IPS-NIHi11 (cell line): ENCODE measurements around the gene CCNA2.
A peak's percentile ranks its signal among the peaks of the same experiment; 100 is the strongest.

Source experiments
- DNase-seq: peaks from one replicate; pipeline ENCODE4 v3.0.0; 2012; ENCODE audit warnings: mixed read lengths, low spot score

The CCNA2 gene

GRCh38 chr4:121823505-121824170 is at the start of gene CCNA2:
Gene CCNA2, minus strand, starts transcription at chr4:121823883. Its CDS starts 255 bp downstream, at chr4:121823628.
- DNase-seq: peak; percentile 93

DNA sequence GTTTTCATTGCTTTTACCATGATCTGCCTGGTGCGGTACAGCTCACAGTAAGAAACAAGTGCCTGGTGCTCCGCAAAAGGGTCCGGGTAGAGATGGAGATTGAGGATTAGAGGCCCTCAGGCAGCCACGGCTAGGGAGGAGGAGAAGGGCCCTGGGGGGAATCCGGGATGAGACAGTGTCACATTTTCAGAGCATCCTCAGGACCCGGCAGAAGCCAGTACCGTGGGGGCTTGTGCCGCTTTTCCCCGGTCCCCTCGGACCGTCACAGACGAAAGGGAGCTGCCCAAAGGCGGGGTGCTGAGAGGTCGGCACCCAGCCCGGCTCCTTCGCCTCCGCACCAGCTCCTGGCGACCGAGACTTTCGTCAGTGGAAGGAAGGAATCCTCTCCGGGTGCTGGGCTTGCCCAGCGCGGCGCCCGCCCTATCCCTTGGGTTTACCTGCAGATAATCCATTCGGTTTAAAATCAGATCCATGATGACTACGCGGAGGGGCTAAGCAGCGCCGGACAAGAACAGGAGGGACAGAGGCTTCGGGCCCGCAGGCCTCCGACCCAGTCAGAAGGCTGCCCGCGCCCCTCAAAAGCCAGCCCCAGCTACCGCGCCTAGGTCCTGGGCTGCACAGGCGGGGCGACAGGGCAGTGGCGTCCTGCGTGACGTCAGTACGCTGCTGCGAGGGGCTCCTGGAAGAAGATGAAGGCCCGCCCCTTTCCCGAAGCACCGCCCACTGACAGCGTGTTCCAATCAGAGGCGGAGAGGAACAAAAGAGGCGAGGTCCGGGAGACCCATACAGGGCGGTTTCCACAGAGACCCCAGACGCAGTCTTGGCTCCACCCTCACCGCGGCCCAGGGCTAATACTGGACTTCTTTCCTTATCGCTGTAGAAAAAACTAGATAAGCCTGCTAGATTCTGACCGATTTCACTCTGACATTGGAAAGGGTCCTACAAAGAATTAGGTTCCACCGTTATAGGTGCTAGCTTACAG is 46.4 kb upstream of the CCNA2 start, which contains the start of gene BBS7:
BBS7 (minus strand) TSS at position 634 of the 982 bp plus-strand sequence; CDS start at position 473, 161 bp downstream.
- peak; percentile 98 for DNase-seq

DNA sequence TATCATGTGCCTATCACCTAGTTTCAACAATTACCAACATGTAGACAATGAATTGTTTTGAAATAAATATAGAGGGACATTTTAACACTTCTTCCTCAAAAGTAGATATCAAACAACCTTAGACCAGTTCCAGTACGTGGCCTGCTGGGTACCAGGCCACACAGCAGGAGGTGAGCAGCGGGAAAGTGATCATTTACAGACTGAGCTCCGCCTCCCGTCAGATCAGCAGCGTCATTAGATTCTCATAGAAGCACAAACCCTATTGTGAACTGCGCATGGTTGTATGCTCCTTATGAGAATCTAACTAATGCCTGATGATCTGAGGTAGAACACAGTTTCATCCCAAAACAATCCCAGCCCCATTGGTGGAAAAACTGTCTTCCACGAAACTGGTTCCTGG is 40.1 kb upstream of the CCNA2 start:
- DNase-seq: no peak

DNA sequence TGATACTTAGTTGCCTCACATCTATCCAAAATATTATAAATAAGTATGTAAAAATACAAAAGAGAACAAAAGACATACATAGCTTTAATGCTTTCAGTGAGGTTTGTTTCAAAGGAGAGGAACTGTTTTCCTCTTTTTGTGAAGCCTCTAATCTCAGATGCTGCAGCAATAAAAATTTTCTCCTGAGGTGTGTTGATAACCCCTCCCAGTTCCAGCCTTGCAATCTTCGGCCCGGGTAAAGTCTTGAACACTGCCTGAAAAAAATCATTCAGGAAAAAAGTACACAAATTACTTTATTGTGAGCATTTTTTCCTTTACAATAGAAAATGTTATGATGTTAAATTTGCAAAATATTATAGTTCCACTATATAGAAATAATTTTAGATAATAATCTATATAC is 37.7 kb upstream of the CCNA2 start:
- no peak for DNase-seq

DNA sequence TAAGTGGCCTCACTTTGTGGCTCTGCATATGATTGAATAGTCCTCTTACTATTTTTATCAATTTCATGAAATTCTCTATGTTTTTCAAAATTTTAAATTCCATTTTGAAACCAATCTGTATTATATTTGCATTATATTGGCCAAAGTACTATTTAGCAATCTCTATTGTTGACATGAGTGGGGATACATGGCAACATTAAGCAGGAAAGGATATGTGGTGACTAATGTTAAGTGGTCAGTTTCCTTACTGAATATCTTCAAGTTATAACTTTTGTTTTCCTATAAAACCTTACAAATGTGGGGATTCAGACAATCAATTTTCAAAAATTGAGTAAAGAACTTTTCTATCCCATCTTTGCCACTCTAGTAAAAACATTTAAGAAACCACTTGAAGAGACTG is 36.4 kb upstream of the CCNA2 start:
- no peak for DNase-seq

DNA sequence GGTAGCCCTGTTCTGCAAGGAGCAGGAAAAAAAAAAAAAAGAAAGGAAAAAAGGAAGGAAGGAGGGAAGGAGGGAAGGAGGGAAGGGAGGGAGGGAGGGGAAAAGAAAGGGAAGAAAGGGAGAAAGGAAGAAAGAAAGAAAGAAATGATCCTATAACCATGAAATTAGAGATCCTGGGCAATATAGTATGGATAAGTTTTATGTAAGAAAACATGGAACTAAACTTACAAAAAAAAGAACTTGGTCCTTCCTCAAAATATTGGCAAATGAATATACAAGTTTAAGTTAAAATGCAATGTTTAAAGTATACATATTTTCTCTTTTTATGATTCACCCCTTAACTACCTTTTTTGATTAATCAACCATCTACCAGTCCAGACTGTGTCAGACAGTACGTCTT is 27.7 kb upstream of the CCNA2 start:
- no peak for DNase-seq

- no peak for DNase-seq
Observed at GRCh38 chr4:121846662-121847061, 23.0 kb upstream of the CCNA2 start.

DNA sequence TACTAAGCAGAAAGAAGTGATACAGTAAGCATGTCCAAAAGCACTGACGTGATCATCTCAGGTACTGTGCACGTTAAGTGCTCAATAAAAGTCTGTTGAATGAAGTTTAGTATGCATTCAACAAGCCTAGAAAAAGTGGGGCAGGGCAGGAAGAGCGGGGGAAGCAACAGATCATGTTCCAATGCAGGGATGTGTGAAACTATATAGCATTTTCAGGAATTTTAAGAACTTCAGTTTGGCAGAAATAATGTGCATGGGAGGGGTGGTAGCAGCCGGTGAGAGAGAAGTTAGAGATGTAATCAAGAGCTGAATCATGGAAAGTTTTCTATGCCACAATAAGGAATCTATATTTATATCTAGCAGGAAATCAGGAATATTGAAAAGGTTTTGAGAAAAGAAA is 19.2 kb upstream of the CCNA2 start:
- DNase-seq: no peak

- DNase-seq: no peak
Observed at GRCh38 chr4:121838136-121838535, 14.5 kb upstream of the CCNA2 start.

- DNase-seq: no peak
Observed at GRCh38 chr4:121829511-121829910, 5.8 kb upstream of the CCNA2 start.

DNA sequence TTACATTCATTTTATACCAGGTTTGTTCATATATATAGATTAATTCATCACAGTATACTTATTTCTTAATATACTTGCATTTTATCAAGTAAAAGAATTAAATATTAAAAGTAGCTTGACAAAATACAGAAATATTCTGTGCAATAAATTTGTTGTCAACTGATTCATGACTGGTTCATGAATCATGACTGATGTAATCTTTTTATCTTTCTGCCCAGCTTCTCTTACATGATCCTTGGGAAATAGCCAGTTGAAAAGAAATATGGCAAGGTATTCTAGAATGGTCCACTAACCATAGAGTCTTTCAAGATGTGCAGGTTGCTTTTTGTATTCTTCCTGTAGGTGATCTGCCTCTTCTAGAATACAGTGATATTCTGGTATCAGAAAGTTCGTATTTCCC is 4.2 kb upstream of the CCNA2 start:
- DNase-seq: no peak

DNA sequence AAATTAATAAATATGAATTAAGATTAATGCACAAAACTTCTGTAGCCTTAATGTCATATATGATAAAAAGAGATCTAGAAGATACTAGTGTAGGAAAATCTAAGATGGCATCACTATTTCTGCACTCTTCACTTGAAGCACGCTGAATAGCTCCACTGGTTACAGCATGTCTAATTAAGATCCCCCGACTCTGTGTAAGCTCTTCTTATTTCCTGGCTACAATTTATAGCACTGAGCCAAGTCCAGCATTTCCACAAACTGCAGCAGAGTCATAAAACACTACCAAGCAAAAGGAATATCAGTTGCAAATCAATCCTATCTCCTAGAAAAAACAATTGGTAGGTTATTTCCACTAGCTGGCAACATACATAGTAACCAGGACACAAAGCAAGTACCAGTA is 1.3 kb upstream of the CCNA2 start:
- no peak for DNase-seq

DNA sequence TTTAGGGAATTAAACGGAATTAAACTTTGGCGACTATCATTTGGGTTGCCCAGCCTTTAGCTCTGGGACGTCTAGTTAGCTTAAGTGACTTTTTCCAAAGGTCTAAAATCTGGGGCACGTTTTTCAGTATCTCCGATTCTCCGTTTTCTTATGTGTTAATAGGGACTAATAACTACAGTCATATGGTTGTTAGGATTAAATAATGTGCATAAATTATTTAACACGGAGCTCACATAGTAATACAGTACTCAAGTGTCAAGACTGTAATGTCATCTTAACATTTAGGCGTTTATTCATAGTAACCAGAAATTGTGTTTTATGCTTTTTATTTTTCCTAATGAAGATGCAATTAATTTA is 466 bp upstream of the CCNA2 start:
- DNase-seq: no peak

- DNase-seq: peak; percentile 35
Observed at GRCh38 chr4:121822796-121823504, 733 bp downstream of the CCNA2 start.

DNA sequence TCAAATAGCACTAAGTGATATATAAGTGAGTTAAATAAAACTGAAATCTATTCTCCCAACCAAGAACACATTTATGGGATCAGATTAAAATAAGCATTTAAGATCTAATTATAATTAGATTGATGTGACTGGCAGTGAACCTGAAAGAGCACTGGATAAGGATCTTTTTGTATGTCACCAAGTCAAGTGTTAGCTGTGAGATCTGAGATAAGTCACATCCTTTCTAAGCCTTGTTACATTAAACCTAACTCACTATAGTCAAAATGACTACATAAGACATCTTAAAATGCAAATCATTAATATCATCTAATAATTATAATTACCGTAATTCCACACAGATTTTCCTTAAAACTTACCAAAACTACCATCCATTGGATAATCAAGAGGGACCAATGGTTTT is 1.6 kb downstream of the CCNA2 start:
- DNase-seq: no peak

DNA sequence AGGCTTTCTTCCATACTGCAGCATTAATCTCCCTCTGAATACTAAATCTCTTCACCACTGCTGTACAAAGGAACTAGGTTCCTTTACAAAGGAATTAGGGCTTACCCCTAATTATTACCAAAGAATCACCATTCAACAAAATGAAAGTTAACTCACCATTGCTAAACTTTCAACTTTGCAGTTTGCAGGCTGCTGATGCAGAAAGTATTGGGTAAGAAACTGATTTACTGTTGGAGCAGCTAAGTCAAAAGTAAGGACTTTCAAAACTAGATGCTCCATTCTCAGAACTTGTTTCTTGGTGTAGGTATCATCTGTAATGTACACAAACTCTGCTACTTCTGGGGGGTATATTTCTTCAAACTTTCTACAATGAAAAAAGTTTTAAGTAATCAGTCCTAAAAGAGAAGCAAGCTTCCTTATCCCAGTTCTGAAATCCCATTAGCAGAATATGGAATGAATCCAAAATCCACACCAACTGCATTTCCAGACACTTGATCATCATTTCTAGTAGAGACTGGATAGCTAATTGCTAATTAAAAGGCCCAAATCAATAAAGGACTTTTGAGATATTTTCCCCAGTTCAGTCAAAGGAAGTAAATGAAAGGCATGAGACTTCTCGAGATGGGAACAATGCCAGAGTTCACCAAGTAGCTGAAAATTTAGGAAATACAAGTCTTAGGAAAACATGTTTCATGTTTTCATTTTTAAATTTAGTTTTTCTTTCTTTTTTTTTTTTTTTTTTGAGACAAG is 4.3 kb downstream of the CCNA2 start:
- DNase-seq: no peak

- DNase-seq: no peak
Observed at GRCh38 chr4:121818215-121818614, 5.5 kb downstream of the CCNA2 start.

- no peak for DNase-seq
Observed at GRCh38 chr4:121817701-121818100, 6.0 kb downstream of the CCNA2 start.

DNA sequence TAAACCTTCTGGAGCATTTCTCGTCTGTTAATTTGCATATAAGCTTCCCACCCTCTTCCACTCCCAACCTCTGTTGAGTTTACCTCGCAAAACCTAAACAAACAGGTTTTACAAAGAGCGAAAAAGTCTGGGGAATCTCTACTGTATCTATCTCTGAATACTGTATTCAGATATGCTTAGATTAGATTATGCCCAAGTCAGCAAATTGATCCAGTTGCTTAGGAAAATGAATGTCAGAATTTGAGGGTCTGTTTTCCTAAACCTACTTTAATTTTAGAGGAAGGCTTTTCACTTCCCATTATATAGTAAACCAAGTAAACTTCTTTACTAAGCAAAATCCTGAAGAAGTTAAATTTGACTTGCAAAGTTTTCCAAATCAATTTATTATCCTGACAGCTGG is 6.7 kb downstream of the CCNA2 start:
- no peak for DNase-seq

DNA sequence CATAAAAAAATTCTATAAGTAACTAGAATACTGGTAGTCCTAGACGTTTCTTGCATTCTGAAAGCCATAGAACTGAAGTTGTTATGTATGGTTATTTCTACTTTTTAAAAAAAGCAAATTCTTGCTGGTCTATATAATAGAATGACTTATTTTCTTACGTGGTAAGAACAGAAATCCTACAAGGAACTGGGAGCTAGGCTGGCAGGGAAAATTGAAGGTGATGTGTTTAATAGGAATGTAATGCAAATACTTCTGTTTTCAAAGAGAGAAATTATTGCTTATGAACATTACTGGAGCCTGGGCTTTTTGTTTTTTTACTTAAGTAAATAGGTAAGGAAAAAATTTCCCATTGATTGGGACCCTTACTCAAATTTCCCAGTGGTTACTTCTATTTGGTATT is 8.9 kb downstream of the CCNA2 start:
- DNase-seq: no peak

DNA sequence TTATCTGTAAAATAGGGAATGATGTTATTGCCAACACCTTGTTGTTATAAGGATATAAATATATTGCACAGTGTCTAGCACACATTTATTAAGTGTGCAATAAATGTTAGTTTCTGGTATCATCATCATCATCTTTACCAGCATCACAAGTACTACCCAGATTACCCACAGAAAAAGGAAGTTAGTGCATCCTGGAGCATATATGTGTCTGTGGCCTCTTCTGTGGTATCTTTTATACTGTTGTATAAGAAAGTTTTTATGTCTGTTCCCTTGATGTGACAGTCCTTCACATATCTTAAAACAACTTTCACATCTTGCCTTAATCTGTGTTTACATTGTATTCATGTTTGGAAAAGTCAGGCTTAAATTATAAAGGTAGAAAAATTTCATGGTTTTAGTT is 12.6 kb downstream of the CCNA2 start:
- no peak for DNase-seq

DNA sequence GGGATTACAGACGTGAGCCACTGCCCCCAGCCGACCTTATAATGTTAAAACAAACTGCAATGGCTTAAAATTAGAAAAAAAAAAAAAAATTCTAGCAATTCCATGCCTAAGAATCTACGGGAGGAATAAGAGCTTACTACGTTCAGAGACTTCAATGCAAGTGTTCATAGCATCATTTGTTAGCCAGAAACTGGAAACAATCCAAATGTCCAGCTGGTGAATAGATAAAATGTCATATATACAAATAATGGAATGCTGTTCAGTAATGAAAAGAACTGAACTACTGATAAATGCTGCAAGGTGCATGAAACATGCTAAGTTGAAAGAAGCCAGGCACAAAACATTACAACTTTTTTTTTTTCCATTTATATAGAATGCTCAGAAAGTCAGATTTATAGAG is 17.3 kb downstream of the CCNA2 start:
- no peak for DNase-seq
